Measurements from ENCODE around the gene CD19.
"Not testable (repeated sequence)": the region's sequence is repeated elsewhere in the genome, so short reads cannot be mapped to it uniquely, and the experiment has no call there.

Gene CD19

DNA sequence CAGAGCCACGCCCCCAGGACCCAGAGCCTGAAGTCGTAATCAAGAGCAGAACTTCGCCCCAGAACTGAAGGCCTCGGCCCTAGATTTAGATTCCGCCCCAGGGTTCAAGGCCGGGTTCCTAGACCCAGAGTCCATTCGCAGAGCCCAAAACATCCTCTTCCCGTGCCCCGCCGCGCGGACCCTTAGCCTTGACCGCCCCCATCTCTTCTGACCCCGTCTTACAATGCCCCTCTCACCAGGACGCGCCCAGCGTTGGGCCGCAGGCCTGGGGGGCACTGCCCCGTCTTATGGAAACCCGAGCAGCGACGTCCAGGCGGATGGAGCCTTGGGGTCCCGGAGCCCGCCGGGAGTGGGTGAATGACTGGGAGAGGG lies 5.0 kb downstream of the CD19 start:
- no peak for DNase-seq (ENCODE audit: low read depth in 2 of 2)

GRCh38 chr16:28937222-28937876 lies 5.6 kb downstream of the CD19 start:
- no peak for DNase-seq (ENCODE audit: low read depth in 2 of 2)

DNA sequence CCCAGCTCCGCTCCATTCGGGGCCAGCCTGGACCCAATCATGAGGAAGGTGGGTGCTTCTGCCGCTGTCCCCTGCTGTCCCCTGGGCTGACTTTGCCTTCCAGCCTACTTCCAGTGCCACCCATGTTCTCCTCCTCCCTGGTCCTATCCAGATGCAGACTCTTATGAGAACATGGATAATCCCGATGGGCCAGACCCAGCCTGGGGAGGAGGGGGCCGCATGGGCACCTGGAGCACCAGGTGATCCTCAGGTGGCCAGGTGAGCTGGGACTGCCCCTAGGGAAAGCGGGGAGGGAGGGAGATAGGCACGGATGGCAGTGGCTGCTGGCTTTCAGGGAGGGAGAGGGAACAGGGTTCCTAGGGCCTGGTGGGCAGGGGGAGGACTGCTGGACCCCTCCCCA lies 7.0 kb downstream of the CD19 start:
- no peak for DNase-seq (ENCODE audit: low read depth in 2 of 2)

- not testable (repeated sequence) for DNase-seq (ENCODE audit: low read depth in 2 of 2)
Measured at GRCh38 chr16:28939825-28940224, 8.1 kb downstream of the CD19 start.

DNA sequence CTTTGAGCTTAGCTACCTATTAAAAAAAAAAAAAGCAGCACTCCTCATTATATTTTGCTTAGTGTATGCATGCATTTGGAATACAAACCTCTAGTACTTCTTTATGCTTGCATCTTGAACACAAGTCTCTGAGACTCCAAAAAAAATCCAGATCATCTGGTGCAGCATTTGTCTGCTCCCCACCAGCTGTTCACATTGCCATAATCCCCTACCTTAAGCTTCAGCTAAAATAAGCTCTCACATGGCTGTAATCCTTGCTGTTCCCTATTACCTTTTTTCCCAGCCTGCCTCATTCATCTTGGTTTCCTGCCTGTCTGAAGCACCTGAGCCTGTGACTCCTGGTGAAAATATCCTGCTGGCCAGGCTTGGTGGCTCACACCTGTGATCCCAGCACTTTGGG lies 11.5 kb downstream of the CD19 start:
- no peak for DNase-seq (ENCODE audit: low read depth in 2 of 2)

DNA sequence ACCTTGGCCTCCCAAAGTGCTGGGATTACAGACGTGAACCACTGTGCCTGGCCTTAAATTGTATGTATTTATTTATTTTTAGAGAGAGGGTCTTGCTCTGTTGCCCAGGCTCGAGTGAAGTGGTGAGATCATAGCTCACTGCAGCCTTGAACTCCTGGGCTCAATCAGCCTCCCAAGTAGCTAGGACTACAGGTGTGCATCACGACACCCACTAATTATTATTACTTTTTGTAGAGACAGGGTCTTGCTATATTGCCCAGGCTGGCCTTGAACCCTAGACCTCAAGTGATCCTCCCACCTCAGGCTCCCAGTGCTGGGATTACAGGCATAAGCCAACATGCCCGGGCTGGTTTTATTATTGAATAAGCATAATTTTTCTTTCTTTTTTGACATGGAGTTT lies 14.9 kb downstream of the CD19 start:
- DNase-seq (ENCODE audit: low read depth in 2 of 2) = no peak

- peak; percentile 98 to 100 for DNase-seq (ENCODE audit: low read depth in 2 of 2)
Measured at GRCh38 chr16:28950648-28951409, 19.1 kb downstream of the CD19 start, which contains the start of gene NFATC2IP. TSS of gene NFATC2IP (plus strand) at chr16:28950937. CDS start at chr16:28951012, 75 bp downstream.

DNA sequence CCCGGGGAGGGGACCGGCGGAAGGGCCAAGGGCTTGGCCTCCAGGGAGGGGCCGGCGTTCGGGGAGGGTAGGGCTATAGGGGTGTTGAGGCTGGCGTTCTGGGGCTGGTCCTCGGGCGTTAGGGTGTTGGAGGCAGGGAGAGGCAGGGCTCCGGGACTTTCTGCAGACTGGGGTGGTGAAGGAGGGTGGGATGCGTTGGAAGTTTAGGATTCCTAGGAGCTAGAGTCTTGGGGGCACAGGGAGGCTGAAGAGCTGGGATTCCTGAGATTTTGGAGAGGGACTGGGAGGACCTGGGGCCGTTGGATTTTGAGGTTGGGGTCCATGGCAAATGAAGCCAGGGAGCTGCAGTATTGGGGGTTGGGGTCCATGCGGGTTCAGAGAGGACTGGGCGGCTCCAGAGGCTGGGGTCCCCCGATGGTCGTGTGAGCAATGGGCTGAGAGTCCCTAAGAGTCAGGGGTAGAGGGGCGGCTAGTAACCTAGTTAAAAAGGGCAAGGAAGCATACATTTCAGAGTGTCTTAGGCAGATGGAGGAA lies 19.7 kb downstream of the CD19 start:
- DNase-seq (ENCODE audit: low read depth in 2 of 2) = no peak

- no peak for DNase-seq (ENCODE audit: low read depth in 2 of 2)
Measured at GRCh38 chr16:28958216-28958615, 26.4 kb downstream of the CD19 start.

- no peak for DNase-seq (ENCODE audit: low read depth in 2 of 2)
Measured at GRCh38 chr16:28958836-28959235, 27.1 kb downstream of the CD19 start.

GRCh38 chr16:28964072-28964471 lies 32.3 kb downstream of the CD19 start:
- DNase-seq (ENCODE audit: low read depth in 2 of 2) = no peak

DNA sequence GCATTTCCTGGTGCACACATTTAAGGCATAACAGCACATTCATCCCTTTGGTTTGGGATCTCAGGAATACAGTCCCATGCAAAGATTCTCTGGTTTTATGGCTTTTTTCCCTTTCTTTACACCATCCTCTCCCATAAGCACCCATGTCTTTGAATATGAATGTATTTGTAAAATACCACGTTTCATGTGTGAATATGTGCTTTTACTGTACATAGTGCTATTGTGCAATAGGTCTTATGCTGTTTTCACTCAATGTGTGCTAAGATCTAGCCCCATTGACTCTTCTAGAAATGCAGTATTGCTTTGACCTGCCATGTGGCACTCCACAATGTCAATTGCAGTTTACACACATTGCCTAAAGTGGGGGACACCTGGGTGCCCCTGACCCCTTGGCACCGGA lies 32.7 kb downstream of the CD19 start:
- no peak for DNase-seq (ENCODE audit: low read depth in 2 of 2)

GRCh38 chr16:28967156-28967555 lies 35.4 kb downstream of the CD19 start:
- no peak for DNase-seq (ENCODE audit: low read depth in 2 of 2)

DNA sequence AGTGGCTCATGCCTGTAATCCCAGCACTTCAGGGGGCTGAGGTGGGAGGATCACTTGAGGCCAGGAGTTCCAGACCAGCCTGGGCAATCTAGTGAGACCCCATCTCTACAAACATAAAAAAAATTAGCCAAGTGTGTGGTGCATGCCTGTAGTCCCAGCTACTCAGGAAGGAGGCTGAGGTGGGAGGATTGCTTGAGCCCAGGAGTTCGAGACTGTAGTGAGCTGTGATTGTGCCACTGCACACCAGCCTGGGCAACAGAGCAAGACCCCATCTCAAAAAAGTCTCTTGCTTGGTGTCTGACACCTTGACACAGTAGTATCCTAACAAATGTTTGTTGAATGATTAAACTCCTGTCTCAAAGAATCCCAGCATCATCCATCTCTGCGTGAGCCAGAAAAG lies 37.9 kb downstream of the CD19 start:
- DNase-seq (ENCODE audit: low read depth in 2 of 2) = not testable (repeated sequence)

DNA sequence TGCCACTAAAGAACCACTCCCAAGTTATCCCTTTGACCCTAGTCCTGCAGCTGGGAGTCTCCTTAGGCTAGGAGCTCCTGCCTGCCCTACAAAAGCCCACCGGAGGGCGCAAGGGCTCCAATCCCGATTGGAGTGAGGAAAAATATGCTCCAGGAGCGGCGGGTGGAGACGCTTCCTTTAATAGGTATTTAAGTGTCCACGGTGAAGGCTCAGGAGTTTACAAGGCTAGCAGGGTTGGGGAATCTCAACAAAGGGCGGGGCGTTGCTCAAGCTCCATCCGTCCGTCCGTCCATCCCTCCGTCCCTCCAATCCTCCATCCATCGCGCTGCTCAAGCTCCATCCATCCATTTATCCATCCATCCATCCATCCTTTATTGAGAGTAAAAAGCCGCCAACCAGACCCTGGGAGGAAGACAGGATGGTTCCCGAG lies 42.3 kb downstream of the CD19 start:
- no peak for DNase-seq (ENCODE audit: low read depth in 2 of 2)

DNA sequence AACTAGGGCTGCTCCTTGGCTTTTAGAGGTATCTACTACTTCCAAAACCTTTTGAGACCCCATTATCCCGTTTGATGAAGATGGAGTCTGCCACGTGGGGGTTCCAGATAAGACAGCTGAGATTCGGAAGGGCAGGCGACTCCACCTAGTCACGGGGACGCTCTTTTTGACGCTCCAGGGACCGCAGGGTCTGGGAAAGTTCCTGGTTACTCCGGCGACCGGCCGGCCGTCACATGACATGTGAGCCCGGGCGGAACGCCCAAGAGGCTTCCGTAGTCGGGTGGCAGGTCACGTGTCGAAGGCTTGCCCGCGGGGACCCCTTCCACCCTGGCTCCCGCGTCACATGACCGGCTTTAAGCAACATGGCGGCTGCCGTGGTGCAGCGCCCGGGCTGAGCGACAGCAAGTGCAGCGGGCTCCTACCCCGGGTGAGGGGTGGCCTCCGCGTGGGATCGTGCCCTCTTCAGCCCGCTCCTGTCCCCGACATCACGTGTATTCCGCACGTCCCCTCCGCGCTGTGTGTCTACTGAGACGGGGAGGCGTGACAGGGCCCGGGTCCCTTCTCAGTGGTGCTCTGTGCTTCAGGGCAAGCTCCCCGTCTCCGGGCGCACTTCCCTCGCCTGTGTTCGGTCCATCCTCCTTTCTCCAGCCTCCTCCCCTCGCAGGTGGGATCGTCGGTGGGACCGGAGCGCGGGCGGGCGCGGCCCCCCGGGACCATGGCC lies 42.8 kb downstream of the CD19 start, which contains the start of gene SPNS1:
Gene SPNS1, plus strand, starts transcription at position 342 of the 721 bp plus-strand sequence. Its CDS starts 374 bp downstream, at position 716.
- DNase-seq (ENCODE audit: low read depth in 2 of 2) = peak; percentile 84 to 89

DNA sequence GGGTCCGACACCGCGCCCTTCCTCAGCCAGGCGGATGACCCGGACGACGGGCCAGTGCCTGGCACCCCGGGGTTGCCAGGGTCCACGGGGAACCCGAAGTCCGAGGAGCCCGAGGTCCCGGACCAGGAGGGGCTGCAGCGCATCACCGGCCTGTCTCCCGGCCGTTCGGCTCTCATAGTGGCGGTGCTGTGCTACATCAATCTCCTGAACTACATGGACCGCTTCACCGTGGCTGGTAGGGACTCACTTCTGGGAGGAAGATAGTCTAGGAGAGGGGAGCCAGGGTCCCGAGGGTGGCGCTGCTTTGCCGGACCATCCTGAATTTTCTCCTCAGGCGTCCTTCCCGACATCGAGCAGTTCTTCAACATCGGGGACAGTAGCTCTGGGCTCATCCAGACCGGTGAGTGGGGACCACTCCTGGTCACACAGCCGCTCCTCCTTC lies 43.4 kb downstream of the CD19 start:
- no peak for DNase-seq (ENCODE audit: low read depth in 2 of 2)

GRCh38 chr16:28977703-28978662 lies 46.2 kb downstream of the CD19 start:
- no peak for DNase-seq (ENCODE audit: low read depth in 2 of 2)

DNA sequence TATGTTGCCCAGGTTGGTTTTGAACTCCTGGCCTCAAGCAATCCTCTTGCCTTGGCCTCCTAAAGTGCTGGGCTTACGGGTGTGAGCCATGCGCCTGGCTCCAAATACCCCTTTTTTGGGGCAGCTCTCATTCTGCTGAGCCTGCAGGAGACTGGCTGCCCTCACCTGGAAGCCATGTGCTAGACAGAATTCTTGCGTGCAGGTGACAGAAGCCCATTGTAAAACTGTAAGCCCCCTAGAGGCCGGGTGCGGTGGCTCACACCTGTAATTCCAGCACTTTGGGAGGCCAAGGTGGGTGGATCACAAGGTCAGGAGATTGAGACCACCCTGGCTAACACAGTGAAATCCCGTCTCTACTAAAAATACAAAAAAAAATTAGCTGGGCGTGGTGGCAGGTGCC lies 48.6 kb downstream of the CD19 start:
- not testable (repeated sequence) for DNase-seq (ENCODE audit: low read depth in 2 of 2)

- DNase-seq (ENCODE audit: low read depth in 2 of 2) = no peak
Measured at GRCh38 chr16:28980929-28981328, 49.2 kb downstream of the CD19 start.

GRCh38 chr16:28981517-28981916 lies 49.7 kb downstream of the CD19 start:
- no peak for DNase-seq (ENCODE audit: low read depth in 2 of 2)
